Activated naive CD8-positive, alpha-beta T cell treated with anti-CD3 and anti-CD28 coated beads, Interleukin-2, amount 10 ng/mL, durations not matched to agents 7 days and 5 days (primary cell): ENCODE results near the gene ALDOB. TPM values are rescaled to one million over a fixed set of nuclear protein-coding genes. Genes with fewer than 3 reads are reported as not detected.

Experiments used
- ATAC-seq: fragments of 150-1000 bp; cut with Tn5 transposase; one replicate; pipeline ENCODE4 v1.10.0; 2021; ENCODE audit warnings: low read depth, moderate library complexity
- POLR2A ChIA-PET: fragments of 350-600 bp; sonication (Branson Sonifier 250); formaldehyde crosslinking; loops from one replicate; lab custom pipeline; 2021; ENCODE audit warnings: antibody characterized with exemption; lab: Charles Lee
- DNase-seq: peaks from one replicate; pipeline ENCODE4 v3.0.0; 2021
- H3K27ac Mint-ChIP-seq: one replicate; pipeline ENCODE4 v1.8.0; 2022; ENCODE audit warnings: mild to moderate bottlenecking, mixed read lengths
- H3K27me3 Mint-ChIP-seq: one replicate; pipeline ENCODE4 v1.8.0; 2022; ENCODE audit warnings: mild to moderate bottlenecking, moderate library complexity, mixed read lengths
- H3K36me3 Mint-ChIP-seq: one replicate; pipeline ENCODE4 v1.8.0; 2021; ENCODE audit warnings: mild to moderate bottlenecking, mixed read lengths
- H3K4me1 Mint-ChIP-seq: one replicate; pipeline ENCODE4 v1.8.0; 2021; ENCODE audit warnings: mixed read lengths
- H3K4me3 Mint-ChIP-seq: one replicate; pipeline ENCODE4 v1.8.0; 2022; ENCODE audit warnings: mild to moderate bottlenecking, moderate library complexity, mixed read lengths
- H3K9me3 Mint-ChIP-seq: one replicate; pipeline ENCODE4 v1.8.0; 2021; ENCODE audit warnings: mixed read lengths
- total RNA-seq, 2 experiments: library from RNA; stranded (reverse); gene quantifications; one replicate each; pipeline ENCODE4 v1.2.3, GENCODE V29; 2021

Gene ALDOB
- total RNA-seq, 2 experiments from 2014 or later: not detected

DNA sequence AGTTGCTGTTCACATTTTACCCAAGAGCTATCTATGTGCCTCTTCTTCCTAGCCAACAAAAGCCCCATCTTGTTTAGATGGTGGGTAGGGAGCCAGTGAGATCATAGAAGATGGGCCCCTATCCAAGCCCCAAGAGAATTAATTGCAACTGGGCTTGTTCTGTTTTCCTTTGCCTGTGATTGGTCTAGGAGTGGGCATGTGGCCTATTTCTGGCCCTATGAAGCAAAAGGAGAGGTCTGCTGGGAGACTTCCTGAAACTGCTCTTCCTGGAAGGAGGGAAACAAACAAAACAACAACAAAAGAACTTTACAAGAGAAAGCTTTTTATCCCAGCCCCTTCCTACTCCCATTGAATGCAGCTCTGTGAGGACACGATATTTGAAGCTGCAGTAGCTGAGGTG lies 32.5 kb upstream of the ALDOB start:
- ATAC-seq: no peak
- POLR2A ChIA-PET: no interaction called here
- Mint-ChIP-seq H3K27ac (no peak overlapping the region), H3K27me3 (peaks cover 32% of the 10 kb centered on the region), H3K36me3 (no peaks in the 10 kb centered on the region), H3K4me3 (no peak overlapping the region), H3K4me1 (no peaks in the 10 kb centered on the region), H3K9me3 (no peaks in the 10 kb centered on the region)
- no peak for DNase-seq

DNA sequence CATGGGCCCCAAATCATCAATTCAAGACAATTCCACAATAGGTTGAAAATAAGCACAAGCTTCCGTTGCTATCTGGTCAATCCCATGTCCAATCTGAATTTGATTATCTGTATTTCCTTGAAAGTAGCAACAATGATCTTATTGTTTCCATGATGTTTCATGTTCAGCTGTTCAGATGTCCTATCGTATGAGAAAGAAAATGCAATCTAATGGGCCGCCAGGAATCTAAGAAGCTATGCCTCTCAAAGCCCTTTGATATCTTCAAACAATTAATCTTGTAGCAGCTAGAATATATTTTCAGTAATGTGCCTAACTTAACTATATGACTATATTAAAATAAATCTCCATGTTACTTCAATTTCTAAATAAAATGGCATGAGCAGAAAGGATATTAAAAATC lies 32.1 kb upstream of the ALDOB start:
- Mint-ChIP-seq H3K4me3 (no peak overlapping the region), H3K4me1 (no peaks in the 10 kb centered on the region), H3K36me3 (no peaks in the 10 kb centered on the region), H3K27ac (no peak overlapping the region), H3K27me3 (peaks cover 33% of the 10 kb centered on the region), H3K9me3 (no peaks in the 10 kb centered on the region)
- DNase-seq (no peak), ATAC-seq (no peak)
- POLR2A ChIA-PET: no interaction called here

DNA sequence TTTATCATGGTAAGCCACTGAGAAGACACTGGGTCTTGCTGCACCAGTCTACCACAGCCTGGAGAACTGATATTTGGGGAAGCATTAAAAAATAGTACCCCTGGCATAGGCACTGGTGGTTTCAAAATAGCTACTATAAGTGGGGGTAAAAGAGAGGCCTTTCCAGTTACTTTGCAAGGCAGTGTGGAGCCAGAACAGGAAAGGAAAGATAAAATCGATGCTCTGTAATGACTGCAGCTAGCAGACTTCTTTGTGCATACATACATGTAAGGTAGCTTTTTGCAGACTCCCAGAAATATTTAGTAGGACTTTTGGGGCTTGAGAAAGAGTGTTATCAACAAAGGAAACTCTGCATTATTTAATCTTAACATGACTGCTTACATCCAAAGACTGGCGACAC lies 31.3 kb upstream of the ALDOB start:
- ATAC-seq (no peak), DNase-seq (no peak)
- POLR2A ChIA-PET: no interaction called here
- Mint-ChIP-seq H3K27me3 (peaks cover 30% of the 10 kb centered on the region), H3K4me1 (no peaks in the 10 kb centered on the region), H3K27ac (no peak overlapping the region), H3K9me3 (no peaks in the 10 kb centered on the region), H3K4me3 (no peak overlapping the region), H3K36me3 (no peaks in the 10 kb centered on the region)

DNA sequence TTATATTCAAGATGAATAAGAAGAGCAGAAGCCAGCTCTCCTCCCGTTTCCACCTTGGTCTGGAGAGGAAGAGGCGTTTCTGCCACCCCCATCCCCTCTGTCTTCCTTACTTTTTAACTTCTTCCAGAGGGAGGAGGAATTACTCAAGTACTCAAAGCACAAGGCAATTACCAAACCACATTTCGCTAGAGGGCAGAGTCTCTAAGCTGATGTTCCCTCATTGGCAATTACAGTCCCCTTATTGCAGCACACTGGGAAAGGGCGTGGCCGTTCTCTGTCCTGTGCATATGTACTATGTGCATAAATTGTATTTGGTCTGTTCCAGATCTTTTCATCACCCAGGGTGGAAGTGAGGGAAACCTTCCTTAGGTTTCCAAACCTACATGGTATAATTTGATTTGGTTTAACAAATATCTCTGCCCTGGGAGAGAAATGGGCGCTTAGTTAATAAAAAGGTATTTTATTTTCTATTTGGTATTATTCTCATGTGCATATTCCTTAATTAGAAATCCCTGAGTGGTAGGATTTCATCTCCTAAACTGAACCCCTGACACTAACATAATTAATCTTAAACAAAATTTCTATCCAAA lies 29.8 kb upstream of the ALDOB start:
- Mint-ChIP-seq H3K27ac (no peak overlapping the region), H3K9me3 (no peaks in the 10 kb centered on the region), H3K36me3 (no peaks in the 10 kb centered on the region), H3K4me1 (no peaks in the 10 kb centered on the region), H3K27me3 (peaks cover 28% of the 10 kb centered on the region), H3K4me3 (no peak overlapping the region)
- no peak for ATAC-seq
- DNase-seq: no peak
- POLR2A ChIA-PET: no interaction called here

DNA sequence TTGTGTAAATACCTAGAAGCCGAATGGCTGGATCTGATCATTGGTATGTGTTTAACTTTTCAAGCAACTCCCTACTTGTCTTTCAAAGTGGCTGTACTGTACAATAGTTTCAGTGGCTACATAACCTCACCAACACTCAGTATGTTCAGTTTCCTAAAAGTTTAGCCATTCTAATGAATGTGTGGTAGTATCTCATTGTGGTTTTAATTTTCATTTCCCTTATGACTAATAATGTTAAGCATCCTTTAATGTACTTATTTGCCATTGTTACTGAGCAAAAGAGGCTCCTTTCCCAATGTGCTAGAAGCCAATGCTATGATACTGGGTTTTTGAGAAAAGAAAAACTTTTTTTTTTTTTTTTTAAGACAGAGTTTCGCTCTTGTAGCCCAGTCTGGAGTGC lies 27.8 kb upstream of the ALDOB start:
- no peaks in the 10 kb centered on the region for H3K36me3 Mint-ChIP-seq
- POLR2A ChIA-PET: no interaction called here

DNA sequence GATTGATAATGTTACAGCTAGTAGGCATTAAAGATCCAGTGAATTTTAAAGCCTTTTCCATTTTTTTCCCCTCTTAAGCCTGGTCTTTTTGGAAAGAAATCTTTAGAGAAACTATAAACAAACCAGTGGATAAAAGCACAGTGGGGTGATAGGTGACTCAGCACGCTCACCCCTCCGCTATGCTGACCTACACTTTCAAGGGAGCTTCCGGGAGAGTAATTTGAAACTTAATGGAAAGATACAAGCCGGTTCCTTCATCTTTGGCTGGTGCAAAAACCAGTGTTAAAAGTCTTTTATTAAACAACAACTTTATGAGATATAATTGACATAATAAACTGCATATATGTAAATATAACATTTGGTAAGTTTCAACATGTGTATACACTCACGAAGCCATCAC lies 27.0 kb upstream of the ALDOB start:
- H3K4me1 Mint-ChIP-seq: no peaks in the 10 kb centered on the region
- ATAC-seq (no peak), DNase-seq (no peak)
- no peak overlapping the region for H3K4me3 Mint-ChIP-seq
- no peak overlapping the region for H3K27ac Mint-ChIP-seq
- no peaks in the 10 kb centered on the region for H3K9me3 Mint-ChIP-seq
- H3K27me3 Mint-ChIP-seq: peaks cover 28% of the 10 kb centered on the region
- H3K36me3 Mint-ChIP-seq: no peaks in the 10 kb centered on the region
- POLR2A ChIA-PET: interaction anchor here (0.7 kb wide), 1 partner anchor 19 kb away, joined by 3 read pairs; no protein-coding TSS in a partner anchor

More for the DNA sequence above, 27.8 kb upstream of the ALDOB start:
- ATAC-seq: no peak
- no peaks in the 10 kb centered on the region for H3K9me3 Mint-ChIP-seq
- DNase-seq: no peak
- no peaks in the 10 kb centered on the region for H3K4me1 Mint-ChIP-seq
- H3K27me3 Mint-ChIP-seq: peaks cover 25% of the 10 kb centered on the region
- no peak overlapping the region for H3K27ac Mint-ChIP-seq
- no peak overlapping the region for H3K4me3 Mint-ChIP-seq

DNA sequence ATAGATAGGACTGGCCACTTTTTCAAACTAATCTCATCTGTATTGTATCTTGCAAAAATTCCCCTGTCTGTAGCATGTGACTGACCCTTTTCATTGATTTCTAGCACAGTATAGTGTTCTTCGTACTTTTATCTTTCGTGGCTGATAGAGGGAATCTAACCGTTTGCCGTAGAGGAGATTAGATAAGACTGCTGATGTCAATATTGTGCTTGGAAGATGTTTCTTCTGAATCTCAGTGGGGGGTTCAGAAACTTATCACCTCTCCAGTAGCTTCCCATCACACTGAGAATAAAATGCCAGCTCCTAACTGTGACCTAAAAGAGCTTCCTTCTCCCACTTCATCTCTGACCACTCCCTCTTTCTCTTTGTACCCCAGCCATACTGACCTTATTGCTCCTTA lies 25.4 kb upstream of the ALDOB start:
- no peaks in the 10 kb centered on the region for H3K36me3 Mint-ChIP-seq
- ATAC-seq (no peak), DNase-seq (no peak)
- H3K27me3 Mint-ChIP-seq: peaks cover 26% of the 10 kb centered on the region
- POLR2A ChIA-PET: no interaction called here
- no peaks in the 10 kb centered on the region for H3K9me3 Mint-ChIP-seq
- H3K27ac Mint-ChIP-seq: no peak overlapping the region
- no peaks in the 10 kb centered on the region for H3K4me1 Mint-ChIP-seq
- H3K4me3 Mint-ChIP-seq: no peak overlapping the region

DNA sequence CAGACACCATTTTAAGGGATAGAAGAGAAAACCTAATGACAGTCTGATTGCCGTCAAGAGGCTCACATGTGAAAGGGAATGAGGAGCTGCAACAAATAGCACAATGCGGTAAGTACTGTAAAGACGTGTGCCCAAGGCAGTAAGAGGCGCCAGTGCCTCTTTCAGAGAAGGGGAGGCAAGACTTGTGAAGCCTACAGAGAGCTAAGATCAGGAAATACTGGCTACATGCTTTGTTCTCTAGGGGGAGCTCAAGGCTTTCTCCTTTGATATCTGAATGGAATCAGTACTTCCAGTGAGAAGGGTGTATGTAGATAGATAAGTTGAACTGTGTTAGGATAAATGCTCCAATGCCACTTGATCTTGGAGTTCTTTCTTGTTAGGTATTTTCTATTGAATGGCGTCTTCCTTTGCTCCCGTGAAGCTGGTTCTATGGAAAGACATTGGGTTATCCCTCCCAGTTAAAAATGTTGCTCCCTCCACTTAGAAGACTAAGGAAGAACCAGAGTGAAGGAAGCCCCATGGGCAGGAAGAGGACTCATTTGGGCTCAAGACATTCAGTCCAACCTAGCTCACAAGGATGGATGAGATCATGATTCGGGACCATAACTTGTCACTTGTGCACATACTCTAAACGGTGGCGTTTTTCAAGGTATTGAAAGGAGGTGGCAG lies 23.5 kb upstream of the ALDOB start:
- ATAC-seq (peak; percentile 82), DNase-seq (no peak)
- Mint-ChIP-seq H3K27ac (no peak overlapping the region), H3K4me1 (no peaks in the 10 kb centered on the region), H3K27me3 (peaks cover 13% of the 10 kb centered on the region), H3K4me3 (no peak overlapping the region), H3K36me3 (no peaks in the 10 kb centered on the region), H3K9me3 (no peaks in the 10 kb centered on the region)
- POLR2A ChIA-PET: no interaction called here

DNA sequence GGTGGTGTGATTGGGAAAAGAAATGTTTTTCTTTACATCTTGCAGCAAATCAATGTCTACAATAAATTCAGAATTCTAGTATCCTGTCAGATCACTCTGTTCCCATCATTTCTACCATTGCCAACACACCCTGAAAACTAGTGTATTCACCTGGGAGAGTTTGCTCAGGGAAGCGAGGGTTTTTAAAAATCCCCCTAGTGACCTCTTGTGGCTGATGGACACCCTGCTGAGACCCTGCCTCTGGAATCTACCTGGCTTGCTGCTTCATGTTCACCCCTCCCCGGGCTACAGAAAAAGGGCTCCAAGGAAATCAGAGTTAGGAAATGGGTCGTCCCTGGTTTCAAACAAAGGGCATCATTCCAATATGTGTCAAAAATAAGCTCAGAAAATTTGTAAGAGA lies 21.4 kb upstream of the ALDOB start:
- Mint-ChIP-seq H3K36me3 (no peaks in the 10 kb centered on the region), H3K4me3 (no peak overlapping the region), H3K27me3 (peaks cover 5% of the 10 kb centered on the region), H3K9me3 (no peaks in the 10 kb centered on the region), H3K4me1 (no peaks in the 10 kb centered on the region), H3K27ac (no peak overlapping the region)
- POLR2A ChIA-PET: no interaction called here
- DNase-seq (no peak), ATAC-seq (no peak)

DNA sequence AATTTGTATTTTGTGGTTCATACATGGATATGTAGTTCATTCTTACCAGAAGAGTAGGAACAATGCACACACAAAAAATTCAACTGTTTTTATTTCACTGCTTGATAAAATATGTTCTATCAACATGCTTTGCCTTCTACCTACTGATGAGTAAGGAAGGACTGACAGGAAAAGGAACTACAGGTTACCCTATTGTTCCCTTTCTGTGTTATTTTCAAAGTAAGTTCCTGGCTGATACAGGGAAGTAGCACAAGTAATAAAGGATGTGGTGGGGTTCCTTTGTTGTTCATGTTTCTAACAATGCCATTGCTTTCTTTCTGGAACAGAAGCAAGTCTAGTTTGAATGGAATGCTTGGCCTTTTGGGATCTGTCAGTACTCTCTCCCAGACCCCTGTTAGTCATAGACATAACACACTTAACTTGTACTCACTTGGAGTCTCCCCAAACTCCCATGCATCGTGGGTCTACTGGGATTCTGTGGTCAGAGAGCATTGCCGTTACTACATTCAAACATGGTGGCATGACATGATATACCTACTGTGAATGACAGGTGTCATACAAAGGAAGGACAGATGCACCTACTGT lies 20.2 kb upstream of the ALDOB start:
- ATAC-seq (no peak), DNase-seq (no peak)
- Mint-ChIP-seq H3K9me3 (peaks cover 1% of the 10 kb centered on the region), H3K4me1 (no peaks in the 10 kb centered on the region), H3K36me3 (peaks cover 2% of the 10 kb centered on the region), H3K4me3 (no peak overlapping the region), H3K27me3 (peaks cover 11% of the 10 kb centered on the region), H3K27ac (no peak overlapping the region)
- POLR2A ChIA-PET: no interaction called here

DNA sequence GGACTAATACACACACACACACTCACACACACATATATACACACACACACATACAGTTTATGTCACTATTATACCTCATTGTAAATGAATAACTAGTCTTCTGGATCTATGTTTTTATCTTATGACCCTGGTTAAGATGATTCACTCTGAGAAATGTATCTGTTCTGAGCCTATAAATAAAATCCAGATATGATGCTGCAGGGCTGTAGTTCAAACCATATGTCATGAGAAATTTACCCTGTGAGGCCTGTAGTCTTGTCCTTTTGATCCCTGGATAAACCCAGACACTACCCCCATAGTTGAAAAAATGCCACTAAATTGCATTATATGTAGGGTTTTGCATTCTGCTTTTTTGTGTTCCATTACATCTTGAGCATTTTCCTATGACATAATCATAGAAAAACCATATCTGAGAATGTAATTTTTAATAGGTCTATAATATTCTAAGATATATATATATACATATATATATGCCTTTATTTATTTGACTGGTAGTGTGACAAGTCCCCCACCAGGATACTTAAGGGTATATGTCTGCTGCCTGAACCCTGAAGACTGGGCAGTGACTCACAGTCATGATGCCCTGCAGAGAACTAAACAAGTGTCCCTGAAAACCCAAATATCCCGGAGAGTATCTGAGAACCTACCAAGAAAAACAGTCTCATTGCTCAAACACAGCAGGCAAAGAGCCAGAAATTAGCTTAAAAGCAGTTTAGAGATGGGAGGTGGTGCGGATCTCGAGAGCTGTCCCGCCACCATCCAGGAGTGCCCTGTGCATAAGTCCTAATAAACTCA lies 18.4 kb upstream of the ALDOB start:
- ATAC-seq (no peak), DNase-seq (no peak)
- Mint-ChIP-seq H3K4me1 (peaks cover 3% of the 10 kb centered on the region), H3K27ac (no peak overlapping the region), H3K4me3 (no peak overlapping the region), H3K36me3 (peaks cover 2% of the 10 kb centered on the region), H3K27me3 (peaks cover 28% of the 10 kb centered on the region), H3K9me3 (peaks cover 1% of the 10 kb centered on the region)
- POLR2A ChIA-PET: no interaction called here

DNA sequence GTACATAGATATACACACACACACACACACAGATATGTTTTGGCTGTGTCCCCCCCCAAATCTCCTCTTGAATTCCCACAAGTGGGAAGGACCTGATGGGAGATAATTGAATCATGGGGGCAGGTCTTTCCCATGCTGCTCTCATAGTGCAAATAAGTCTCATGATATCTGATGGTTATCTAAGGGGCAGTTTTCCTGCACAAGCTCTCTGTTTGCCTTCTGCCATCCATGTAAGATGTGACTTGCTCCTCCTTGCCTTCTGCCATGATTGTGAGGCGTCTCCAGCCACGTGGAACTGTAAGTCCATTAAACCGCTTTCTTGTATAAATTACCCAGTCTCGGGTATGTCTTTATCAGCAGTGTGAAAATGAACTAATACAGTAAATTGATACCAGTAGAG lies 15.9 kb upstream of the ALDOB start:
- peaks cover 39% of the 10 kb centered on the region for H3K27me3 Mint-ChIP-seq
- peaks cover 5% of the 10 kb centered on the region for H3K4me1 Mint-ChIP-seq
- H3K36me3 Mint-ChIP-seq: peaks cover 2% of the 10 kb centered on the region

DNA sequence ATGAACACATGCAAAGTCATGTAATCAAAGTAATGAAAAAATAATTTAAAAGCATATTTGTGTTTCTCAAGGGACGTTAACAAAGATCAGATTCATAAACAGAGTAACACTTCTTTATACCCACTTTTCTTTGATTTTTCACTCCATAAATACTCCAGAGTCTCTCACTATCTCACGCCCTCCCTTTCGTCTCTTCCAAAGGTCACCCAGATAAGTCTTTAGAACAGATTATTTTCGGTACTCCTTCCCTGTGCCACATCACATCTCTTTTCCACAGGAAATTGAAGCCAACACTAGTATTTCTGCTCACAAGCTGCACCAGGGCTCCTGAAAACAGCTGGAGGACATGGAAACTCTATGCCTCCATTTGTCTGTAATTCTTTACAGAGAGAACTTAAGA lies 15.4 kb upstream of the ALDOB start:
- Mint-ChIP-seq H3K27me3 (peaks cover 43% of the 10 kb centered on the region), H3K27ac (no peak overlapping the region)

More for the DNA sequence above, 15.9 kb upstream of the ALDOB start:
- DNase-seq: no peak
- Mint-ChIP-seq H3K9me3 (peaks cover 1% of the 10 kb centered on the region), H3K27ac (no peak overlapping the region), H3K4me3 (no peak overlapping the region)
- POLR2A ChIA-PET: no interaction called here
- ATAC-seq: no peak

More for the DNA sequence above, 15.4 kb upstream of the ALDOB start:
- Mint-ChIP-seq H3K4me1 (peaks cover 5% of the 10 kb centered on the region), H3K9me3 (peaks cover 1% of the 10 kb centered on the region), H3K4me3 (no peak overlapping the region), H3K36me3 (peaks cover 2% of the 10 kb centered on the region)
- POLR2A ChIA-PET: no interaction called here
- ATAC-seq (no peak), DNase-seq (no peak)
